Measurements from ENCODE around the gene RAB11FIP4.

GRCh38 chr17:31497994-31498826 lies 106.7 kb downstream of the RAB11FIP4 start:
- TF ChIP-seq EZH2phosphoT487 (IDR thresholded peaks at IDR 0.05; ENCODE audit: insufficient read depth, low read depth) = no peak
- TF ChIP-seq EZH2 (IDR thresholded peaks at IDR 0.05; ENCODE audit: insufficient read depth, poor library complexity, severe bottlenecking) = no peak
